Measurements from ENCODE around the gene SLC25A11. TPM values are rescaled to one million over a fixed set of nuclear protein-coding genes. Genes with fewer than 3 reads are reported as not detected.

The SLC25A11 gene
- total RNA-seq, 4 donors from 2014 or later: 28.7 to 58.9 (median 46.8) TPM

DNA sequence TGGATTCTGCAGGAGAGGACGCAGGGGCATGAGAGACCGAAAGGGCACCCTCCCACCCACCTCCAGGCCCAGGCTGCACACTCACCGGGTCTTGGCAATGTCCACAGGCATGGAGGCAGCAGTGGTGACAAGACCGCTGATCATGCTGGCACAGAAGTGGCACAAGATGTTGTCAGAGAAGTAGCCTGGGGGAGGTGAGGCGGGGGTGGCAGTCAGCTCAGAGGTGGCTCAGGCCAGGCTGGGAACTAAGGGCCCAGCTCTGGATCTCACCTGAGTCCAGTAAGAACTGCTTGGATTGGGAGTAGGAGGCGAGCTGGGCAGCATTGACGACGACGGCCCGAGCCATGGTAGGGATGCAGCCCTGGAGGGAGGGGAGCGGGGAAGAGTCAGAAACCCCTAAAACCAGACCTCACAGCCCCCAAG is 1.8 kb downstream of the SLC25A11 start:
- H3K4me3 ChIP-seq: peak overlapping the region in 1 of 2 donors; percentile 88
- peak overlapping the region in 3 of 4 donors; percentile 90 to 96 (median 93) for H3K27ac ChIP-seq
- peaks cover 0 to 48% of the 10 kb centered on the region in 2 donors for H3K36me3 ChIP-seq
- H3K9me3 ChIP-seq: no peaks in the 10 kb centered on the region
- TF ChIP-seq POLR2AphosphoS5 (IDR thresholded peaks at IDR 0.05): no peak
- TF ChIP-seq EP300 (IDR thresholded peaks at IDR 0.05): no peak
- no peak for TF ChIP-seq POLR2A (IDR thresholded peaks at IDR 0.05)
- TF ChIP-seq, protein P1, sequence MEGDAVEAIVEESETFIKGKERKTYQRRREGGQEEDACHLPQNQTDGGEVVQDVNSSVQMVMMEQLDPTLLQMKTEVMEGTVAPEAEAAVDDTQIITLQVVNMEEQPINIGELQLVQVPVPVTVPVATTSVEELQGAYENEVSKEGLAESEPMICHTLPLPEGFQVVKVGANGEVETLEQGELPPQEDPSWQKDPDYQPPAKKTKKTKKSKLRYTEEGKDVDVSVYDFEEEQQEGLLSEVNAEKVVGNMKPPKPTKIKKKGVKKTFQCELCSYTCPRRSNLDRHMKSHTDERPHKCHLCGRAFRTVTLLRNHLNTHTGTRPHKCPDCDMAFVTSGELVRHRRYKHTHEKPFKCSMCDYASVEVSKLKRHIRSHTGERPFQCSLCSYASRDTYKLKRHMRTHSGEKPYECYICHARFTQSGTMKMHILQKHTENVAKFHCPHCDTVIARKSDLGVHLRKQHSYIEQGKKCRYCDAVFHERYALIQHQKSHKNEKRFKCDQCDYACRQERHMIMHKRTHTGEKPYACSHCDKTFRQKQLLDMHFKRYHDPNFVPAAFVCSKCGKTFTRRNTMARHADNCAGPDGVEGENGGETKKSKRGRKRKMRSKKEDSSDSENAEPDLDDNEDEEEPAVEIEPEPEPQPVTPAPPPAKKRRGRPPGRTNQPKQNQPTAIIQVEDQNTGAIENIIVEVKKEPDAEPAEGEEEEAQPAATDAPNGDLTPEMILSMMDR (IDR thresholded peaks at IDR 0.05): no peak
- no peak for ATAC-seq
- H3K4me1 ChIP-seq: peaks cover 0 to 63% (median 25%) of the 10 kb centered on the region in 3 donors
- no peaks in the 10 kb centered on the region for H3K27me3 ChIP-seq
- WGBS, 2 donors (ENCODE audit: low coverage in 1 of 2): 83% methylated on average over 1 of the region's 11 CpGs; no CpG with 5 or more reads in 1 of the 2 donors

DNA sequence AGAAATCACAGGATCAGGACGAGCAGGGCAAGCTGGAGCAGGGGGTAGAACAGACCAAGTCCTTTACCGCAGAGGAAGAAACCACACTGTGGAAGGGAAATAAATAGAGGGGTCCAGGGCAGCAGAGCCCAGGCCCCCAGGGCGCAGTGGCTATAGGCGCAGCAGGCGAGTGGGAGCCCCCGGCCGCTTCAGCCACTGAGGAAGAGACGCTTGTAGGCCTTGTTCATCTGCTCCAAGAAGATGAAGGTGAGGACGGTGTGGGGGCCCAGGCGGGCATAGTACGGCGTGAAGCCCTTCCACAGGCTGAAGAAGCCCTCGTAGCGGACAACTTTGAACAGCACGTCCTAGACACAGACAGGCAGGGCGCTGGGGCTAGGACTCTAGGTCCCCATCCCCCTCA is 2.3 kb downstream of the SLC25A11 start:
- peak overlapping the region in 2 of 4 donors; percentile 90 to 96 for H3K27ac ChIP-seq
- no peak for ATAC-seq
- WGBS, 2 donors (ENCODE audit: low coverage in 1 of 2): 92% methylated on average over 6 of the region's 16 CpGs; no CpG with 5 or more reads in 1 of the 2 donors
- H3K9me3 ChIP-seq: no peaks in the 10 kb centered on the region
- H3K4me1 ChIP-seq: peaks cover 0 to 58% (median 25%) of the 10 kb centered on the region in 3 donors
- TF ChIP-seq EP300 (IDR thresholded peaks at IDR 0.05): no peak
- no peak for TF ChIP-seq POLR2AphosphoS5 (IDR thresholded peaks at IDR 0.05)
- TF ChIP-seq, protein P1 (IDR thresholded peaks at IDR 0.05): no peak
- TF ChIP-seq POLR2A (IDR thresholded peaks at IDR 0.05): no peak
- H3K4me3 ChIP-seq: no peak overlapping the region
- H3K36me3 ChIP-seq: peaks cover 0 to 43% of the 10 kb centered on the region in 2 donors
- no peaks in the 10 kb centered on the region for H3K27me3 ChIP-seq

GRCh38 chr17:4936436-4936835 is 3.4 kb downstream of the SLC25A11 start:
- Histone ChIP-seq H3K36me3 (peaks cover 0 to 34% of the 10 kb centered on the region in 2 donors), H3K9me3 (no peaks in the 10 kb centered on the region), H3K27me3 (no peaks in the 10 kb centered on the region), H3K27ac (no peak overlapping the region), H3K4me3 (no peak overlapping the region), H3K4me1 (peaks cover 0 to 46% (median 21%) of the 10 kb centered on the region in 3 donors)
- TF ChIP-seq EP300 (IDR thresholded peaks at IDR 0.05) (no peak), POLR2AphosphoS5 (IDR thresholded peaks at IDR 0.05) (no peak)
- no peak for ATAC-seq
- 83% methylated on average over 1 of the region's 3 CpGs; no CpG with 5 or more reads in 1 of the 2 donors for WGBS, 2 donors (ENCODE audit: low coverage in 1 of 2)

GRCh38 chr17:4935650-4936049 is 4.2 kb downstream of the SLC25A11 start:
- ATAC-seq: no peak
- Histone ChIP-seq H3K27me3 (no peaks in the 10 kb centered on the region), H3K9me3 (no peaks in the 10 kb centered on the region), H3K36me3 (peaks cover 0 to 34% of the 10 kb centered on the region in 2 donors), H3K4me3 (no peak overlapping the region), H3K4me1 (peaks cover 0 to 39% (median 16%) of the 10 kb centered on the region in 3 donors), H3K27ac (no peak overlapping the region)
- no peak for TF ChIP-seq POLR2AphosphoS5 (IDR thresholded peaks at IDR 0.05)
- TF ChIP-seq, protein P1 (IDR thresholded peaks at IDR 0.05): no peak
- no peak for TF ChIP-seq POLR2A (IDR thresholded peaks at IDR 0.05)
- no peak for TF ChIP-seq EP300 (IDR thresholded peaks at IDR 0.05)

- WGBS, 2 donors (ENCODE audit: low coverage in 1 of 2): 24 to 40% methylated on average over 8 to 9 of the region's 14 CpGs
Measured at GRCh38 chr17:4934173-4934979, 5.5 kb downstream of the SLC25A11 start.

More at GRCh38 chr17:4934173-4934979, 5.5 kb downstream of the SLC25A11 start:
- ATAC-seq: no peak
- Histone ChIP-seq H3K36me3 (peaks cover 0 to 34% of the 10 kb centered on the region in 2 donors), H3K27me3 (no peaks in the 10 kb centered on the region), H3K27ac (peak overlapping the region in 2 of 4 donors; percentile 30 to 43), H3K4me3 (no peak overlapping the region), H3K4me1 (peaks cover 0 to 35% (median 16%) of the 10 kb centered on the region in 3 donors), H3K9me3 (no peaks in the 10 kb centered on the region)
- no peak for TF ChIP-seq POLR2AphosphoS5 (IDR thresholded peaks at IDR 0.05)
- TF ChIP-seq, protein P1 (IDR thresholded peaks at IDR 0.05): peak in 1 of 4 experiments; percentile 23

All from gastroesophageal sphincter (tissue), 4 donors.